Measurements from ENCODE around the gene OR2T11. TPM values are rescaled to one million over a fixed set of nuclear protein-coding genes. Genes with fewer than 3 reads are reported as not detected.

The OR2T11 gene
- total RNA-seq, 1 donor, result not detected

DNA sequence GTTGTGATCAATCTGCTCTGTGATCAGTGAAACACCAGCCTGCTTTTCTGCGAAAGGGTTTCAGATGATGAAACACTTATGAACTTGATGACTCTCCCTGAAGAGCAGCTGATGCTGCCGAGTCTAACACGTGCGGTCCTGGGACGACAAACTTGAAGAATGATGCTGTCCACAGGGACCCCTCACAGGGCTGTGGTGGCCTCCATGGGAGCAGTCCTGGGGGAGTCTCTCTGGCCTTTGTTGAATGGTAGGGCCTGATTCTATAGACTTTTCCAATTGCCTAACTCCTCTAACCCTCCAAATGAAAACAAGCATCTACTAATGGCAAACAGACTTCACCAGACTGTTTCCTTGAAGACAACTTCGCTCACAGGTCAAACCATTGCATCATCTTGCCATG is 37.3 kb downstream of the OR2T11 start, which contains the start of gene OR2T10:
Gene OR2T10 (minus strand): TSS at position 112 of the 400 bp plus-strand sequence. CDS start 3,932 bp downstream, outside the sequence.
- H3K4me3 ChIP-seq (ENCODE audit: low read depth, low read length), result no peak within 1 kb of the TSS
- DNase-seq (ENCODE audit: low read depth), result no peak

DNA sequence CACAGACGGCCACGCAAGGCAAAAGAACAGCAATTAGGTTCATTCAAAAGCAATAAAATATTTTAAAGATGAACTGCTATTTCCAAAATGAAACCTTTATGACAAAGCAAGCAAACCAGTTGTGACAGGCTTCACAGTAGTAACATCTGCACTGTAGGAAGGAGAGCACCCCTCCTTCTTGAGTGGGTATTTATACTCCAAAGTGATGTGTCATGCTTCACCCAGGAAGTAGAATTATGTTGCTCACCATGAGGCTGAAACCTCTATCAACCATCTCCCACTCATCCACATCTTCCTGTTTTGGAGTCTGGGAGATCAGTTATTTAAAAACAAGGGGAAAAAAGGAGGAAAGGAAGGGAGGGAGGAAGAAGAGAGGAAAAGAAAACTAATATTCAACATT is 38.3 kb downstream of the OR2T11 start:
- no peak overlapping the region for H3K4me3 ChIP-seq (ENCODE audit: low read depth, low read length)
- no peak for TF ChIP-seq CTCF (IDR thresholded peaks at IDR 0.05; ENCODE audit: insufficient read depth, low read length)
- DNase-seq (ENCODE audit: low read depth), result no peak

More for the DNA sequence above, 37.3 kb downstream of the OR2T11 start, which contains the start of gene OR2T10:
- TF ChIP-seq CTCF (IDR thresholded peaks at IDR 0.05; ENCODE audit: insufficient read depth, low read length), result no peak

- H3K4me3 ChIP-seq (ENCODE audit: low read depth, low read length), result no peak overlapping the region
- TF ChIP-seq CTCF (IDR thresholded peaks at IDR 0.05; ENCODE audit: insufficient read depth, low read length), result no peak
- DNase-seq (ENCODE audit: low read depth), result no peak
Measured at GRCh38 chr1:248593226-248593625, 41.7 kb downstream of the OR2T11 start.

- TF ChIP-seq CTCF (IDR thresholded peaks at IDR 0.05; ENCODE audit: insufficient read depth, low read length), result no peak
- no peak for DNase-seq (ENCODE audit: low read depth)
- H3K4me3 ChIP-seq (ENCODE audit: low read depth, low read length), result no peak overlapping the region
Measured at GRCh38 chr1:248592655-248593054, 42.2 kb downstream of the OR2T11 start.

GRCh38 chr1:248590055-248590454 is 44.8 kb downstream of the OR2T11 start:
- no peak overlapping the region for H3K4me3 ChIP-seq (ENCODE audit: low read depth, low read length)
- no peak for DNase-seq (ENCODE audit: low read depth)
- no peak for TF ChIP-seq CTCF (IDR thresholded peaks at IDR 0.05; ENCODE audit: insufficient read depth, low read length)

DNA sequence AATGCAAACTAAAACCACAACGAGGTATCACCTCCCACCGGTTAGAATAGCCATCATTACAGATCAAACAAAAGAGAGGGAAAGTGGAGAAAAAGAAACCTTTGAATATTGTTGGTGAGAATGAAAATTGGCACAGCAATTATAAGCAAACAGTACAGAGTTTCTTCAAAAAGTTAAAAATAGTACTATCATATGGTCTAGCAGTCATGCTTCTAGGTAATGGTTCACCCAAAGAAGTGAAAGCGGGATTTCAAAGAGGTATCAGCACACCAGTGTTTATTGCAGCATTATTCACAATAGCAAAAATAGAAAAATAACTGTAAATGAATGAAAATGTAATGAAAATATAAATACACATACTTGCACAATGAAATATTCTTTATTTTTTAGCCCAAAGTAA is 45.6 kb downstream of the OR2T11 start:
- no peak for DNase-seq (ENCODE audit: low read depth)
- no peak overlapping the region for H3K4me3 ChIP-seq (ENCODE audit: low read depth, low read length)
- no peak for TF ChIP-seq CTCF (IDR thresholded peaks at IDR 0.05; ENCODE audit: insufficient read depth, low read length)

- no peak for DNase-seq (ENCODE audit: low read depth)
Measured at GRCh38 chr1:248585266-248585665, 49.6 kb downstream of the OR2T11 start.

More at GRCh38 chr1:248585266-248585665, 49.6 kb downstream of the OR2T11 start:
- no peak overlapping the region for H3K4me3 ChIP-seq (ENCODE audit: low read depth, low read length)
- no peak for TF ChIP-seq CTCF (IDR thresholded peaks at IDR 0.05; ENCODE audit: insufficient read depth, low read length)
